Measurements from ENCODE around the gene DEDD.

- TF ChIP-seq, protein P1, sequence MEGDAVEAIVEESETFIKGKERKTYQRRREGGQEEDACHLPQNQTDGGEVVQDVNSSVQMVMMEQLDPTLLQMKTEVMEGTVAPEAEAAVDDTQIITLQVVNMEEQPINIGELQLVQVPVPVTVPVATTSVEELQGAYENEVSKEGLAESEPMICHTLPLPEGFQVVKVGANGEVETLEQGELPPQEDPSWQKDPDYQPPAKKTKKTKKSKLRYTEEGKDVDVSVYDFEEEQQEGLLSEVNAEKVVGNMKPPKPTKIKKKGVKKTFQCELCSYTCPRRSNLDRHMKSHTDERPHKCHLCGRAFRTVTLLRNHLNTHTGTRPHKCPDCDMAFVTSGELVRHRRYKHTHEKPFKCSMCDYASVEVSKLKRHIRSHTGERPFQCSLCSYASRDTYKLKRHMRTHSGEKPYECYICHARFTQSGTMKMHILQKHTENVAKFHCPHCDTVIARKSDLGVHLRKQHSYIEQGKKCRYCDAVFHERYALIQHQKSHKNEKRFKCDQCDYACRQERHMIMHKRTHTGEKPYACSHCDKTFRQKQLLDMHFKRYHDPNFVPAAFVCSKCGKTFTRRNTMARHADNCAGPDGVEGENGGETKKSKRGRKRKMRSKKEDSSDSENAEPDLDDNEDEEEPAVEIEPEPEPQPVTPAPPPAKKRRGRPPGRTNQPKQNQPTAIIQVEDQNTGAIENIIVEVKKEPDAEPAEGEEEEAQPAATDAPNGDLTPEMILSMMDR (IDR thresholded peaks at IDR 0.05) = no peak
- TF ChIP-seq ZFX (IDR thresholded peaks at IDR 0.05; ENCODE audit: borderline replicate concordance) = no peak
Observed at GRCh38 chr1:161113915-161114314, 18.6 kb downstream of the DEDD start.
